OCI-LY1 (cell line): ENCODE data around the gene MTMR2.

ENCODE experiments used
- EZH2 ChIP-seq: fragments of 200-600 bp; sonication (generic), shearing (Covaris generic); IDR thresholded peaks from 2 replicates; pipeline ENCODE4 v1.8.0; 2017; ENCODE audit warnings: borderline replicate concordance, mixed run types, mild to moderate bottlenecking, antibody characterized with exemption, low read length, moderate library complexity, mixed read lengths
- TF ChIP-seq, protein P1 (sequence below): fragments of 200-600 bp; sonication (generic), shearing (Covaris generic); IDR thresholded peaks from 2 replicates; pipeline ENCODE4 v1.5.1; 2017; ENCODE audit warnings: mild to moderate bottlenecking, antibody characterized with exemption, low read length, moderate library complexity, mixed read lengths

DNA sequence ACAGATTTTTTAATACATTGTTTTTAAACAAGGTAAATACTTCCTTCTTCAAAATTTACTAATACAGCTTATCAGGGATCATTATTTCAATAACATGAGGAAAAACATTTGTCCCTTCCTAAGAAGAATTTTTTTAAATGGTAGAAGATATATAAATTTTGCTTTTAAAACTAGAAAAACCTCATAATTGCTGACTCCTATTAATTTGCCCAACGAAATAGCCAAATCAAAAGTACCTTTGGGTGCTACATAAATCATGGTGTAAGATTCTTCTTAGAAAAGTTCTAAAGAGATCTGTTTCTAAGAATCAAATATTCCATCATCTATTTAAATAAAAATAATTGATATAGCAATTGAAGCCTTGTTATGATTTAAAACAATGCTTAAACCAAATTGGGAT, 78.7 kb downstream of the MTMR2 start:
- TF ChIP-seq, protein P1, sequence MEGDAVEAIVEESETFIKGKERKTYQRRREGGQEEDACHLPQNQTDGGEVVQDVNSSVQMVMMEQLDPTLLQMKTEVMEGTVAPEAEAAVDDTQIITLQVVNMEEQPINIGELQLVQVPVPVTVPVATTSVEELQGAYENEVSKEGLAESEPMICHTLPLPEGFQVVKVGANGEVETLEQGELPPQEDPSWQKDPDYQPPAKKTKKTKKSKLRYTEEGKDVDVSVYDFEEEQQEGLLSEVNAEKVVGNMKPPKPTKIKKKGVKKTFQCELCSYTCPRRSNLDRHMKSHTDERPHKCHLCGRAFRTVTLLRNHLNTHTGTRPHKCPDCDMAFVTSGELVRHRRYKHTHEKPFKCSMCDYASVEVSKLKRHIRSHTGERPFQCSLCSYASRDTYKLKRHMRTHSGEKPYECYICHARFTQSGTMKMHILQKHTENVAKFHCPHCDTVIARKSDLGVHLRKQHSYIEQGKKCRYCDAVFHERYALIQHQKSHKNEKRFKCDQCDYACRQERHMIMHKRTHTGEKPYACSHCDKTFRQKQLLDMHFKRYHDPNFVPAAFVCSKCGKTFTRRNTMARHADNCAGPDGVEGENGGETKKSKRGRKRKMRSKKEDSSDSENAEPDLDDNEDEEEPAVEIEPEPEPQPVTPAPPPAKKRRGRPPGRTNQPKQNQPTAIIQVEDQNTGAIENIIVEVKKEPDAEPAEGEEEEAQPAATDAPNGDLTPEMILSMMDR = no peak
- no peak for TF ChIP-seq EZH2
